G401.6 (cell line): ENCODE measurements around the gene BRD3.
A peak's percentile ranks its signal among the peaks of the same experiment; 100 is the strongest.
"Not testable (repeated sequence)": the region's sequence is repeated elsewhere in the genome, so short reads cannot be mapped to it uniquely, and the experiment has no call there.

Experiments used
- FAIRE-seq: peaks from 2 replicates; lab custom pipeline; 2012; peaks lifted over from hg19 to GRCh38; lab: Jason Lieb, UNC

Gene BRD3

DNA sequence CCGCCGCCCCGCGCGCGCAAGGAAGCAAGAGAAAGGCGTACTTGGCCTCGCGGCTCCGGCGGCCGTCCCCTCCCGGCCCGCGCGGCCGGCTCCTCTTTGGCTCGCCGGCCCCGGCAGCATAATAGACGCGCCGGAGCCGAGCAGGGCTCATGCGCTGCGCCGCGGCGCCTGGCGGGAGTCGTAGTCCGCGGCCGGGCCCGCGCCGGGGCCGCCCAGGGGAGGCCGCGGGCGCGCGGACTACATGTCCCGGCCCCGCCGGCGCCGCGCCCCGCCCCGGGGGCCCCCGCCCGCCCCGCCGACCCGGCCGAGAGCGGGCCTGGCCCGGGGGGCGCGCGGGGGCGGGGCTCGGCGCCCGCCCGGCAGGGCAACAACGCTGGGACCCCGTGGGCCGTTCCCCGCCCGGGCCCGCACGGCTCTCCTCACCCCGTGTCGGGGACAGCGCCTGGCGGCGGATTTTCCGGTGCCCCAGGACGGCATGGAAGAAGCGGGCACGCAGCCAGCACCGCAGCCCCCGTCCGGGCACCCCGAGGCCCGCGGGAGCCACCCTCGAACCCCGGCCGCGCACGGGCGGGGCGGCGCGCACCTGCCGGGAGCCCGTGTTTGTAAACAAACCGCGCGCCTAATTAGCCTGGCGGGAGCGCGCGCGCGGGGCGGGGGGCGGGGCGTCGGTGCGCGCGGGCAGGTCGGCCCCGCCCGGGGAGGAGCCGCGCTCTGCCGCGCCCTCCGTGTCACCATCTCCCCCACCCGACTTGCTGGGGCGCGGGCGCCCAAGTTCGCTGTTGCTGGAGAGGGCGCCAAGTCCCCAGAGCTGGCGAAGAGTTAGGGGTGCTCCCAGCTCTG, at the start of gene BRD3:
Gene BRD3 (minus strand): TSS at position 123 of the 840 bp plus-strand sequence. CDS start 14,549 bp downstream, outside the sequence.
- FAIRE-seq = no peak

DNA sequence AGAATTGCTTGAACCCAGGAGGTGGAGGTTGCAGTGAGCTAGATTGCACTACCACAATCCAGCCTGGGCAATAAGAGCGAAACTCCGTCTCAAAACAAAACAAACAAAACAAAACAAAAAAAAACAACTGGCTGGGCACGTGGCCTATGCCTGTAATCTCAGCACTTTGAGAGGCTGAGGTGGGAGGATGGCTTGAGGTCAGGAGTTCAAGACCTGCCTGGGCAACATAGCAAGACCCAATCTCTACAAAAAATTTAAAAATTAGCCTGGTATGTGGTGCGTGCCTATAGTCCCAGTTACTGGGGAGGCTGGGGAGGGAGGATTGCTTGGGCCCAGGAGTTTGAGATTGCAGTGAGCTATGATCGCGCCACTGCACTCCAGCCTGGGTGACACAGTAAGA, 44.7 kb upstream of the BRD3 start:
- no peak for FAIRE-seq

DNA sequence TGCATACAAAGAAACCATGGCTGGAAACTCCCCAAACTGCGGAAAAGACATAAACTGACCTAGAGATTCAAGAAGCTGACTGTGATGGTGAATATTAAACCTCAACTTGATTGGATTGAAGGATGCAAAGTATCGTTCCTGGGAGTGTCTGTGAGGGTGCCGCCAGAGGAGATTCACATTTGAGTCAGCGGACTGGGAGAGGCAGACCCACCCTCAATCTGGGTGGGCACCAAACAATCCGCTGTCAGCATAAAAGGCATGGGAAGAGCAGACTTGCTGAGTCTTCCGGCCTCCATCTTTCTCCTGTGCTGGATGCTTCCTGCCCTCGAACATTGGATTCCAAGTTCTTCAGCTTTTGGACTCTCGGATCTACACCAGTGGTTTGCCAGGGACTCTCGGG, 43.2 kb upstream of the BRD3 start:
- no peak for FAIRE-seq

DNA sequence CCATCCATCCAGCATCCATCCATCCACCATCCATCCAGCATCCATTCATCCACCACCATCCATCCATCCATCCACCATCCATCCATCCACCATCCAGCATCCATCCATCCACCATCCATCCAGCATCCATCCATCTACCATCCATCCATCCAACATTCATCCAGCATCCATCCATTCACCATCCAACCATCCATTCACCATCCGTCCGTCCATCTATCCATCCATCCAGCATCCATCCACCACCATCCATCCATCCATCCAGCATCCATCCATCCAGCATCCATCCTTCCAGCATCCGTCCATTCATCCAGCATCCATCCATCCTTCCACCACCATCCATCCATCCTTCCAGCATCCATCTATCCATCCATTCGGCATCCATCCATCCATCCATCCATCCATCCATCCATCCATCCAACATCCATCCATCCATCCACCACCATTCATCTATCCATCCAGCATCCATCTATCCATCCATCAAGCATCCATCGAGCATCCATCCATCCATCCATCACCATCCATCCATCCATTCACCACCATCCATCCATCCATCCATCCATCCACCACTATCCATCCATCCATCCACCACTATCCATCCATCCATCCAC, 35.7 kb upstream of the BRD3 start:
- FAIRE-seq = no peak

DNA sequence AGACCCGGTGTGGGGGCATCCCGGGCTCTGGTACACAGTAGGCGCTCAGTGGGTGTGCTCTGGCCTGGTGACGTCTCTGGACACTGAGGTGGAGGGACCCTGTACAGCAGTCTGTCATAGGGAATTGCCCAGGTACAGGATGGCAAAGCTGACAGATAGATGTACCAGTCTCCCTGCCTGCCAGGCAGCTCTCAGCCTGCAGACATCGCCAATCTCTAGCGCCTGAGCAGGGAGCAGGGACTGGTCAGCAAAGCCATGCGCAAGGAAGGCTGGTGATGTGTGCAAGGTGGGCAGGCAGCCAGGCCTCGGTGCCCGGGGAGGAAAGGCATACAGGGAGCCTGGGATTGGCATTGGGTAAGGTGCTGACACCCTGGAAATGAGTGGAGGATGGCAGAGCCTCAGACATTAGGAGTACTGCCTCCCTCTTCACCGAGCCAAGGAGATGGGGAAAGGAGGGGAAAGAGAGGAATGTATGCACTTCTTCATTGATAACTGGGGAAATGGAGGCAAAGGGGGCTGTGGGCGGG, 33.9 kb upstream of the BRD3 start:
- no peak for FAIRE-seq

DNA sequence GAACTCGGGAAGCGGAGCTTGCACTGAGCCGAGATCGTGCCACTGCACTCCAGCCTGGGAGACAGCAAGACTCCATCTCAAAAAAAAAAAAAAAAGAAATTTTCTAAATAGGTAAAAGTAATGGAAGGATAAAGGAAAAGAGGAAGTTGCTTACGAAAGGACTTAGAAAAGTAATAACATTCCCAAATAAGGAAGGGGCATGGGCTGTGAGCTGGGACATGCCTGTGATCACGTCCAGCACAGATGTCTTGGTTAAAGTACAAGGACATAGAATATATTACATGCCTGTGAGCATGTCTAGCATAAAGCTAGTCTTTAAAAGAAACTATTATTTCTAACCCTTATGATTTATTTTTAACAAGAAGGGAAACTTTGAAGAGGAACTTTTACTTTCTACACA, 33.3 kb upstream of the BRD3 start:
- not testable (repeated sequence) for FAIRE-seq

DNA sequence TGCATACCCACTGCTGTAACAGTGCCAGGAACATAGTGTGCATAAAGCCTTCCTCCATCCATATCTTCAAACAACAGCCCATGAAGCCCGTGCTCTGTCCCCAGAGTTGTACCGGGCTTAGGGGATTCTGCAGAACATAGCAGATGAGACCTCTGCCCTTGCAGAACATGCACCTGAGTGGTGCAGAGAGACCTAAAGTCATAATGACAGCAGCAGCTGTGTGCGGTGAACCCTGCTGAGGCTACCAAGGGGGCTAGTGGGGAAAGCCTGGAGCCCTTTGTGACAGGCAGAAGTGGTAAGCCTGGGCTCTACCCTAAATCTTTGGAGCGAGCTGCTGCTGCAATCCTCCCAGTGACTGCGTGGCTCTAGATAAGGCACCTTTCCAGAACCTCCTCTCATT, 32.2 kb upstream of the BRD3 start:
- FAIRE-seq = no peak

DNA sequence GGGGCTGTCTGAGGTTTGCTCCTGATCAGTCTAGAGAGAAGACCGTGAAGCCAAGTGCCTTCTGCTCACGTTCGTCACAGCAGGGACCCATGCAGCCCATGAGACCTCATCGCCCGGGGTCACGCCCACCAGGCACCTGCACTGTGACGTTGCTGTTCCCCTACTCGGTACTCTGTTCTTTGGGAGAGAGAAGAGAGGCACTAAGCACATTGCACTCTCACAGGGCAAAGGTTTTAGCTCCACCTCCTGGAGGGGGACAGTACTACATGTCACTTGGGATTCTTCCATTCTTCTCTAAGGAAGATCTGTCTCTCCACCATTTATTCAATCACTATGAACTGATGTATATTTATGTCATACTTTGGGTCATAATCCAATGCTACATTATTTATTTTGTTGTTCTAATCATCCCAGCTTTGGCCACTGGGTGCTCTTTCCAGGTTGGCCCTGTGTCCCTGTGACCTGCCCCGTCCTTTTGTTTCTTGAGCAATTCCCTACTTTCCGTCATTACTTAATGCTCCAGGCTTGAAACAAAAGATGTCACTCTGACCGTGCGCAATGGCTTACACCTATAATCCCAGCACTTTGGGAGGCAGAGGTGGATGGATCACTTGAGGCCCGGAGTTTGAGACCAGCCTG, 31.4 kb upstream of the BRD3 start:
- peak; percentile 48 for FAIRE-seq

DNA sequence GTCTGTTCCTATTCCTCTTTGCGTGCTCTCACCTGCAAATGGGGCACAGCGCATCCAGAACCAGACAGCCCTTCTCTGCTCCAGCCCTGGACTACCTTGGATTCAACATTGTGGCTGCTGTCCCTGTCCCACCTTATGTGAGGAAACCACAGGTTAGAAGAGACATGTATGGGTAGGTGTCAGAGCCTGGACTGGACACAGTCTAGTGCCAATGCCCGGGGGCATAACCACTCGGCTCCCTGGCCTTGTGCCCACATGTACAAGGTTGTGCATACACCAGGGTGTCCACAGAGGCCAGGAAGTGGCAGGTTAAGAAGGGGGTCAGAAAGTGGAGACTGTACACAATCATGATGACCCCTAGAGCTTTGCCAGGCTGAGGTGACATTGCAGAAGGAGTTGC, 22.1 kb upstream of the BRD3 start:
- no peak for FAIRE-seq

DNA sequence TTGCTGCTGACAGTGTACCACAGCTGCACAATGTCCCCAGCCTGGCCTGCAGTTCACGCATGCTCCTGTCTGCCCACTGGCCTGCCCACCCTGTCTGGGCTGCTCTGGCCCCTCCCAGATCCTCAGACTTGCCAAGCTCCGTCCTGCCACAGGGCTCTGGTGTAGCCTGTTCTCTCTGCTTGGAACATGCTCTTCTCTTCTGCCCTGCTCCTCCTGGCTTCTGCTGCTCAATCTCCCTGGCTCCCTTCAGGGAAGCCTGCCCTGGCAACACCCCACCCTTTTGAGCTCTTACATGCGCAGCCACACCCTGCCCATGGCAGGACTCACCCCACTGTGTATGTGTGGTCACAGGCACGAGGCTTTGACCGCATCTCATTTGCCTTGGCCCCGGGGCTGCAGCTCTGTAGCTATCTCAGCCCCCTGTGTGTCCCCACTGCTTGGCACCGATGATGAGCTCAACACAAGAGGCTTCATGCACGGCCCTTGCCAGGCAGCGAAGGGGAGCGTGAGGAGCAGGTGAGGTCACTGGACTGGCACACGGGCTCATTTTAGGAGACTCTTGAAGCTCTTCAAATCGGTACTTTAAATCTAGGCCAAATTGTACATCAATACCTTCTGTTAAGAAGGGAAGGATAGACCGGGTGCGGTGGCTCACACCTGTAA, 20.4 kb upstream of the BRD3 start:
- no peak for FAIRE-seq

DNA sequence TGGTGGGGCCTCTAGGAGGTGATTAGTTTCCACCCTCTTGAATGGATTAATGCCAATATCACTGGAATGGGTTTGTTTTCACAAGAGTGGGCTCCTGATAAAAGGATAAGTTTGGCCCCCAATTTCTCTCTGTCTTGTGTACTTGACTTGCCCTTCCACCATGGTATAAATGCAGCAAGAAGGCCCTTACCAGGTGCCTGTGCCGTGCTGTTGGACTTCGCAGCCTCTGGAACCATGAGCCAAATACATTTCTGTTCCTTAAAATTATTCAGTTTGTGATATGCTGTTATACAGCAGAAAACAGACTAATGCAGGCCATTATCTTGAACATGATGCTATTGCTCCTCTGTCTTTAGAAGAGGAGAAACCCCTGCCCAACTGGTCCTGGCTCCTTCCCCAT, 17.8 kb upstream of the BRD3 start:
- FAIRE-seq = no peak

DNA sequence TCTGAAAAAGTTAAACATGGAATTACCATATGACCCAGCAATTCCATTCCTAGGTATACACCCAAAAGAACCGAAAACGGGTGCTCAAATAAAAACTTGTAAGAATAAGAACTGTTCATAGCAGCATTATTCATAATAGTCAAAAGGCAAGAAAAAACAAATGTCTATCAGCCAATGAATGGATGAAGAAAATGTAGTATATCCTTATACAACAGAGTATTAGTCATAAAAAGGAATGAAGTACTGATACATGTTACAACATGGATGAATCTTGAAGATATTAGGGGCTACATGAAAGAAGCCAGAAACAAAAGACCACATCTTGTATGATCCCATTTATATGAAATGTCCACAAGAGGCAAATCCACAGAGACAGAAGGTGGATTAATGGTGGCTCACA, 15.6 kb upstream of the BRD3 start:
- no peak for FAIRE-seq

DNA sequence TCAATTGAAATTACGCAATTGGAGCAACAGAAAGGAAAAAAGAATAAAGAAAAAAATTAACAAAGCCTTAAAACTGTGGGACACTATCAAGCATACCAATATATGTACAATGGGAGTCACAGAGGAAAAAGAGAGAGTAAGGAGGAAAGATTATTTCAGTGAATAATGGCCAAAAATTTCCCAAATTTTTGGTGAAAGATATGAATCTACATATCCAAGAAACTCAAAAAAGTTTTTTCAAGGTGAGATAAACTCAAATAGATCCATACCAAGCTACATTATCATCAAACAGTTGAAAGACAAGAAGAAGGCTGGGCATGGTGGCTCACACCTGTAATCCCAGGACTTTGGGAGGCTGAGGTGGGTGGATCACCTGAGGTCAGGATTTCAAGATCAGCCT, 8.8 kb upstream of the BRD3 start:
- no peak for FAIRE-seq

DNA sequence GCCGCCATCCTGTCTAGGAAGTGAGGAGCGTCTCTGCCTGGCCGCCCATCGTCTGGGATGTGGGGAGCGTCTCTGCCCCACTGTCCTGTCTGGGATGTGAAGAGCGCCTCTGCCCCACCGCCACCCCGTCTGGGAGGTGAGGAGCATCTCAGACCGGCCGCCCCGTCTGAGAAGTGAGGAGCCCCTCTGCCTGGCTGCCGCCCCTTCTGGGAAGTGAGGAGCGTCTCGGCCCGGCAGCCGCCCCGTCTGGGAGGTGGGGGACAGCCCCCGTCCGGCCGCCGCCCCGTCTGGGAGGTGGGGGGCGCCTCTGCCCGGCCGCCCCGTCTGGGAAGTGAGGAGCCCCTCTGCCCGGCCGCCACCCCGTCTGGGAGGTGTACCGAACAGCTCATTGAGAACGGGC, 7.9 kb upstream of the BRD3 start:
- not testable (repeated sequence) for FAIRE-seq

DNA sequence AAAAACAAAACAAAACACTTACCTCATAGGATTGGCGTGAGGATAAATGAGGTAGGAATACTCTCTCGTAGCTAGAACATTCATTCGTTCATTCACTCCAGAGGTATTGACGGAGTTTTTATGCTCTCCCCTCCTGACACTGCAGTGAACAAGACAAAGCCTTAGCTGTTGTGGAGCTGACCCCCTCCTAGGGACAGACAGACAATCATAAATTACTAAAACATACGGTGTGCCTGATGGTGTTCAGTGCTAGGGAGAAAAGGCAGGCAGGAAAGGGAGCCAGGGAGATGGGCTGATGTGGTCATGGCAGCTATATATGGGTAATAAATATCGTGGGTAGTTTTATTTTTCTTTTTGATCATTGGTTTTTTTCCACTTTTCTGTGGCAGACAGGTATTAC, 5.7 kb upstream of the BRD3 start:
- FAIRE-seq = no peak

DNA sequence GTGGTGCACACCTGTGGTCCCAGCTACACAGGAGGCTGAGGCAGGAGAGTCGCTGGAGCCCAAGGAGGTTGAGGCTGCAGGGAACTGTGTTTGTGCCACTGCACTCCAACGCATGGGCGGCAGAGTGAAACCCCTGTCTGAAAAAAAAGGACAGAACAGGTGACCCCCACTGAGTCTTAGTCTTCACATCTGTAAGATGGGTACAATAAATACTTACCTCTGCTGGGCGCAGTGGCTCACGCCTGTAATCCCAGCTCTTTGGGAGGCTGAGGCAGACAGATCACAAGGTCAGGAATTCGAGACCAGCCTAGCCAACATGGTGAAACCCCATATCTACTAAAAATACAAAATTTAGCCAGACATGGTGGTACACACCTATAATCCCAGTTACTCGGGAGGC, 4.9 kb upstream of the BRD3 start:
- not testable (repeated sequence) for FAIRE-seq

DNA sequence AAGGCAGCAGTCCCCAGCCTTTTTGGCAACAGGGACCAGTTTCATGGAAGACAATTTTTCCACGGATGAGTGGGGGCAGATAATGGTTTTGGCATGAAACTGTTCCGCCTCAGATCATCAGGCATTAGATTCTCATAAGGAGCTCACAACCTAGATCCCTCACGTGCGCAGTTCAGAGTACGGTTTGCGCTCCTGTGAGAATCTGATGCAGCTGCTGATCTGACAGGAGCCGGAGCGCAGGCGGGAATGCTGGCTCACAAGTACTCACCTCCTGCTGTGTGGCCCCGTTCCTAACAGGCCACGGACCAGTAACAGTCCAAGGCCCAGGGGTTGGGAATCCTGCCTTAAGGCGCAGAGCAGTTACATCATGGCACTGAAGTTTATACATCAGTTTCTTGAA, 3.3 kb upstream of the BRD3 start:
- FAIRE-seq = no peak

DNA sequence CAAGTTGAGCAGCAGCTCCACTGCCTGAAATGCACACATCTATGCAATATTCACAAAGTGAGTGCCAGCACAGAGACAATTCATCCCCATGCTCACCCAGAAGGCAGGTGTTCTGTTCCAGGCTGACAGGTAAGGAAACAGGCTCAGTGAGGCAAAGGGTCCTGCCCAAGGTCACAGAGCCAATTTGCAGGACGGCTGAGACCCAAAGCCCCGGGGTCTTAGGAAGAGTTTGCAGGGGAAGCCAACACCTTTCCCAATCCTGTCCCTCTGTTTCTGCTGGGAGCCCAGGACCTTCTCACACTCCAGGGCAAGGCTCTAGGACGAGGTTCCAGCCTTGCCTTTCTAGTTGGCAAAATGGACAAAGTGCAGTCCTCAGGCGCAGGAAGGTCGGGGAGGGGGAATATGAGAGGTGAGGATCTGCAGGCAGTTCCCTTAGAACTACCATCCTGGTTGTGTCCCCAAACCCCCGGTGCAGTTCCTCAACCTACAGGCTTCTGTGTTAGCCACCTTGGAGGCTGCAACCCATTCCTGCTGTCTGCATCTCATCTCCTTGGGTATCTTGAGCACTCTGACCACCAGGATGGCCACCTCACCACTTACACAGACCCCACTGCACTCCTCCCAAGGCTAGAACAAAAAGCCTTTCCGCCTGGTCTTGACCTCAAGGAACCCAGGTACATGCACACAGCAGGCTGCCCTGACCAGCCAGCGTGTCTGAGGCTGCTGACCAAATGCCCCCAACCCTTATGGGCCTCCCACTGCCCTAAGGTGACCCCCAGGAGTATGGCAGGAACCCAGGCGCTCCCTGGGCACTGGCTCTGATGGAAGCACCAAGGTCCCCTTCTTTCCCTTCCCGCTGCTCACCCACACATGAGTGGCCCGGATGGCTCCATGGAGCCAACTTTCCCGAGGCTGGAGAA, 1.9 kb upstream of the BRD3 start:
- no peak for FAIRE-seq

DNA sequence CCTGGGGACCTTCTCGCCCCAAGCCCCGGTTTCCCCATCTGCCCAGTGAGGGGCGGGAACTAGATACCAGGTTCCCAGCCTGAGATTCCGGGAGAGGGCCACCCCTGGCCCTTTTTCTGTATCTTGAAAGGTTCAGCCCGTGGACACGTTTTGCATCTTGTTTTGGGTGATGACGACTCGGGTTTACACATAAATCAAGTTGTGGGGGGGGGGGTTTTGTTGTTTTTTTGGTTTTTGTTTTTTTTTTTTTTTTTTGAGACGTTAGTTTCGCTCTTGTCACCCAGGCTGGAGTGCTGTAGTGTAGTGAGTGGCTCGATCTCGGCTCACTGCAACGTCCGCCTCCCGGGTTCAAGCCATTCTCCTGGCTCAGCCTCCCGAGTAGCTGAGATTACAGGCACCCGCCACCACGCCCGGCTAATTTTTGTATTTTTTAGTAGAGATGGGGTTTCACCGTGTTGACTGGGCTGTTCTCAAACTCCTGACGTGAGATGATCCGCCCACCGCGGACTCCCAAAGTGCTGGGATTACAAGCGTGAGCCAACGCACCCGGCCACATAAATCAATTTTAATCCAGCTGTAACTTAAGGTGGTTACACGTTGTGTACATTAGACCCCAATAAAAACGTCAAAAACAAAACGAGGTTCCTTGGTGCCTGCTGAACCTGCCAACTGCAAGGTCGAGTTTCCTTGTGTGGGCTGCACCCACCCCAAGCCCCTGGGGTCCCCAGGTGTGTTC, 1.1 kb upstream of the BRD3 start:
- no peak for FAIRE-seq

DNA sequence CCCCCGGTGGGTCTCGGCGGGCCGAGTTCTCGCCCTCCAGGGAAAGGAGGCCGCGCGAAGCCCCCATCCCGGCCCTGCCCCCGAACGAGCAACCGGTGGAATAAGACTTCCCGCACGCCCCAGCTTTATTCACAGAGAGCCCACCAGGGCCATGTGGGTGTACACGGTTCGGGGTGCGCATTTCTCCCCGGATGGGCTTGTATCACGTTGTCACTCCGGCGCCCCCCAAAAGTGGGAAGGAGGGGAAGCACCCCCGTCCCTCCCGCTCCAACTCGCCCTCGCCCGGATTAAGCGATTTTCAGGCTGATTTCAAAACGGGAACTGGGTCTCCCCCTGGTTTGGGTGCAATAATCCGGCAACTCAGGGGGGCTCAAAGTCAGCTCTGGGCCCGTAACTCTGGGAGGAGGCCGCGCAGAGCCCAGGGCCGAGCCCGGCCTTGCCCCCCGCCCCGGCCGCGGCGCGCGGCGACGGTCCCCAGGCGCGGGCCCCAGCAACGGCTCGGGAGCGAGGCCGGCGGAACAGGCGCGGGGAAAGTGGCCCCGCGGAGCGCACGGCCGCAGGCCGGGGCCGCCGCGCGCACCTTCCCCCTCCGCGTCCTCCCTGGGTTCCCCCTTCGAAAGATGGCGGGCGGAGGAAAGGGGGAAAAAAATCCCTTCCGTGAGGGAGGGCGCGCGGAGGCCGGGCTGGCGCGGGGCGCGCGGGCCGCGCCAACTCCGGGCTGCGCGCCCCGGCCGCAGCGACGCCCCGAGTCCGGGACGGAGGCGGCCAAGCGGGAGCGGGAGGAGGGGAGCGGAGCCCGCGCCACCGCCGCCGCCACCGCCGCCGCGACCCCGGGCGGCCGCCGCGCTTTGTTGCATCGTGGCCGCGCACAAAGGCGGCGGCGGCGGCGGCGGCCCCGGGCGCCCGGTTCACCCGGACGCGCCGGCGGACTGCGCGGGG, 644 bp downstream of the BRD3 start:
- FAIRE-seq = no peak
